Stimulated activated CD8-positive, alpha-beta memory T cell treated with anti-CD3 and anti-CD28 coated beads, Interleukin-7, amount 100 ng/mL, for 24 hours (primary cell): Measurements from ENCODE around the gene NLGN1.

Source experiments
- DNase-seq: peaks from one replicate; pipeline ENCODE4 v3.0.0-alpha.2; 2020; ENCODE audit warnings: low read depth

The NLGN1 gene

DNA sequence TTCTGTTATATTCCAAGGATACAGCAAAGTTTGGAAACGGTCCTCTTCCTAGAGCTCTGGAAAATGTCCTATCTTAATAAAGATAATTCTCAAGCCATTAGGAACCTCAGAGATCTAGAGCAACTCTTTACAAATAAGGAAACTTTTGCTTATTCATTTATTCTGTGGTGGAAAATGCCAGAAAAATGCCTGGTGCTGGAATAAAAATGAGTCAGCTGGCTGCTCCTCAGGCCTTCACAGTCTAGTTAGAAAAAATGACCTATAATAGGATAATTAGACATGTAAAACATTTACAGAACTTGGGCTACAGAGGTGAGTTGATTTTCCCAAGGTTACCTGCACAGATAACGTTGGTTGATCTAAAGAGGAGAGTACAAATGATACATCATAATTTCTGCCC lies 372.5 kb downstream of the NLGN1 start:
- DNase-seq = no peak

GRCh38 chr3:173770796-173771573 lies 373.4 kb downstream of the NLGN1 start:
- no peak for DNase-seq

GRCh38 chr3:173773800-173774199 lies 376.3 kb downstream of the NLGN1 start:
- DNase-seq = no peak

GRCh38 chr3:173774294-173774693 lies 376.8 kb downstream of the NLGN1 start:
- DNase-seq = no peak

GRCh38 chr3:173778251-173778650 lies 380.7 kb downstream of the NLGN1 start:
- no peak for DNase-seq

DNA sequence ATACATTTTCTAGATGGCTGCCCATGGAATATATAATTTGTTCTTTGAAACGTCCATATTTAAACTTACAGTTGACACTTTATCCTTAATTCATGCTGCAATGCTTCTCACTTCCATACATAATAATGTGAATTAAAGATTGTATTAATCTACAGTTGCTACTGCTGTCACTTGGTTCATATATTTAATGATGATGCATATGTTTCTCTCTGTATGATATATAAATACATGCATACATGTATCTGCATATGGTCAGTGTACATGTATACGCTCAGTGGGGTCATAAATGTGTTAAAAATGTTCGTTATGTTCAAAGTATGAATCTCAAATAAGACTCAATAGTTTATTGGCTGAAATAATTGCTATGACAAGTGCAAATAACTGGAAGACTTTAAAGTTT lies 382.5 kb downstream of the NLGN1 start:
- DNase-seq = no peak

GRCh38 chr3:173785004-173785403 lies 387.5 kb downstream of the NLGN1 start:
- no peak for DNase-seq

DNA sequence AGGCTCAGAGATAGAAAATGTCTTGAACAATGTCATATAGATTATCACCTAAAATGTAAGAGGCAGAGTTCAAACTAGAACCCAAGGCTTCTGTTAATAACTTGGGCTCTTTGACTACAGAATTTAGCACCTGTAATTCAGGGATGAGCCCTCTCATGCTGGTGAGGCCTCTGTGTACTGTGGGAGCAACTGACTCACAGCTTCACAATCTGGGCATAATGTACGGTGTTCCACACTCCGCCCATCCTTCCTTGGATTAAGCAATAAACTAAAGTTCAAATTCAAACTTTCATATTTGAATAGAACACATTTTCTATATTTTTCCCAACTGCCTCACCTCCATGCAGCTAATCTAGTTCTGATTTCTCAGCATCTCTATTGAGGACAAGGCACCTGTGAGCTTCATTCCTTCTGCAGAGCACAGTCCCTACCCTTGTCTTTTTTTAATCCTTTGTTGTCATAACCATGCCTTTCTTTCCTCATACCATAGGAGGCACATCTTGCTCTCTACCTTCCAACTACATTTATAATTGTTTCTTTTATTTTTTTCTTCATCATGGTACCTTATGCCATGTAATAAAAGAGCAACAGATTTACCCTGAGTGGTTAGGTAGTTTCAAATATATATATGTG lies 392.1 kb downstream of the NLGN1 start:
- DNase-seq = no peak

GRCh38 chr3:173793963-173794362 lies 396.4 kb downstream of the NLGN1 start:
- no peak for DNase-seq

GRCh38 chr3:173796405-173796804 lies 398.9 kb downstream of the NLGN1 start:
- no peak for DNase-seq

GRCh38 chr3:173796890-173797289 lies 399.3 kb downstream of the NLGN1 start:
- DNase-seq = no peak

DNA sequence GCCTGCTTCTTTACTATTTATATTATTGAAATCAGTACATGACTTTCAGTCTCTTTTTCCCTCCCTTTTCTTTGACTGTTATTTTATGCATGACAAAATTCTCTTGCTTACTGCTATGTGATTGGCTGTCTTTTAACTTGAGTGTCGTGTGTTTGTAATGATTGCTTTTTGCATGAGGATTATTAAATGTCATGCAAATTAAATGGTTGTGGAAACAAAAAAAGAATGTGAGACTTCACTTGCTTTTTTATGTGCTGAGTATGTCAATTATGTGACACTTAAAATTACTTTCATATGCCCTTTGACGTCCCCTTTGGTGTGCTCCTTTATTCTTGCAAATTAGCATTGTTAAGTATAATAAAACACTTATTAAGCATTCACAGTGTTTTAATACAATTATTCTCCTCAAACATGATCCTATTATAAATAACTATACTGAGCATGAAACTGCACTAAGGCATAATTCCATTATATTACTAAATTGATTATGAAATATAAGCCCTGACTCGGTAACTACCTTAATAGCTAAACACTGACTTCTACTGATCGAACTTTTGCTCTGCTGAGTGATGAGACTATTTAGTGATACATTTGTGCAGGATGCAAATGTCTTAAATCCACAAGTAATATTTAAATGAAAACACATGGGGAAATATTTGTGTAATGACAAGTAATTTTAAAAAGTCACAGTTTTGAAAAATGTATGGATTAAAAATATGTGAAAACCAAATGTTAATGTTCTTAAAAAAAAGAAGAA lies 401.7 kb downstream of the NLGN1 start:
- DNase-seq = no peak

GRCh38 chr3:173800154-173800553 lies 402.6 kb downstream of the NLGN1 start:
- DNase-seq = no peak

DNA sequence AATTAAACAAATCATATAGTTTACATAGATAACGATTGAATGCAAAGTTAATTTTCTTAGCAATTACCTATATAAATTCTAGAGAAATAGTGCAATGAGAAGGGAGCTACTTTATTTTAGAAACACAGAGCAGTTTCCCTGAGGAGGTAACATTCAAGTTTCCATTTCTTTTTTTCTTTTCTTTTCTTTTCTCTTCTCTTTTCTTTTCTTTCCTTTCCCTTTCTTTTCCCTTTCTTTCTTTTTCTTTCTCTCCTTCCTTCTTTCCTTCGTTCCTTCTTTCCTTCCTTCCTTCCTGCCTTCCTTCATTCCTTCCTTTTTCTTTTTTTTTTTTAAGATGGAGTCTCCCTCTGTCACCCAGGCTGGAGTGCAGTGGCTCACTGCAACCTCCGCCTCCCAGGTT lies 417.3 kb downstream of the NLGN1 start:
- DNase-seq = no peak

- no peak for DNase-seq
Observed at GRCh38 chr3:173819368-173819767, 421.8 kb downstream of the NLGN1 start.

DNA sequence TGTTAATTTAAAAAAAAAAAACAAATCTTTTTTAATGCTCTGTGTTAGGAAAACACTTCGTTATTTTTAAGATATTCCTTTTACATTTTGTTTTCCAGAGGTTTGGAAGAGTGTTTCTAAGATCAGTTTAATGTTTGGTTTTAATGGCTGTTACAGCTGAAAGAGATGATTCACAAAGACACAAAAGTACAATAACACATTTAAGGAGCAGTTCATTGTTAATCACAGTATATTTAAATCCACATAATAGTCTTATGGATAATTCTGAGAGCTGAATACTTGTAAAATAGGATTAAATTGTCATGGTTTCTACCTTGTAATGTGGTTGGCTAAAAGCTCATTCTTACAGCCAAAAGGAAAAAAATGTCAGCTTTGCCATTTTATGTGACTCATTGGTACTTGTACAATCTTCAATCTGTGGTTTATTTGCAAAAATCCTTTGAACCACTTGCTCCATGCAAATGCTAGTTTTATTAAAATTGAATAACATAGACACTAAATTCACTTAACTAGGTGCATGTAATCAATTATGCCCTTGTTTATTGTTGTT lies 426.4 kb downstream of the NLGN1 start:
- no peak for DNase-seq

DNA sequence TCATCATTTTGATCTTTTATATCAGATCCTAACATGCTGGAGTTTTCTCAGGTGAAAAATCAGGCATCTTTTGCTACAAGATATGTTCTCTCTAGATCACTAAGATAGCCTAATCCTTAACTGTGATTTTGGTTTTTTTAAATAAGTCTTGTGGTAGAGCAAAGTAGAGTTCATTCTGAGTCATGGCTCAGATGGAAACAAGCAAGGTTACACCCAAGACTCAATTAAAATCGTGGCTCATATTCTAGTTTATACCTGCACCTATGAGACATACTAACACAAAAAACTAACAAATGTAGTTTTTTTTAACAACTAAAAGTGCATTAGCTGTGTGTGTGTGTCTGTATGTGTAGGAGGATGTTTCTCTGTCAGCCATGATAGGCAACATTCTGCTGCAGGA lies 428.2 kb downstream of the NLGN1 start:
- DNase-seq = no peak

DNA sequence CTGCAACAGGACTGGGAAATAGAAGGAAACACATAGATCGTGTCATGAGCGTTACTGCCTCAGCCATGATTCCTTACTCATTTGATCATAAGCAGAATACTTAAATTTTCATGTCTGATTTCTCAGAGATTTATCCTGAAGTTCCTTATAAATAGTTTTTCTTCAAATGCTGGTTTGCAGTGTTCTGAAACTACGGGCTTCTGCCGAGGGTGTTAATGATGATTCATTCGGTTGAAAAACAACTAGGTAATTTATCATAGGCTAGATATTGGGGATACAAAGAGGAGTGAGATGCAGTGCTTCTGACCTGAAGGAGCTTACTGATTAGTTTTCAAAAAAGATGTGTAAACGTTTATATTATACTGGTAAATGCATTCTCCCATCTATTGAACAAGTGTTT lies 428.9 kb downstream of the NLGN1 start:
- DNase-seq = no peak

DNA sequence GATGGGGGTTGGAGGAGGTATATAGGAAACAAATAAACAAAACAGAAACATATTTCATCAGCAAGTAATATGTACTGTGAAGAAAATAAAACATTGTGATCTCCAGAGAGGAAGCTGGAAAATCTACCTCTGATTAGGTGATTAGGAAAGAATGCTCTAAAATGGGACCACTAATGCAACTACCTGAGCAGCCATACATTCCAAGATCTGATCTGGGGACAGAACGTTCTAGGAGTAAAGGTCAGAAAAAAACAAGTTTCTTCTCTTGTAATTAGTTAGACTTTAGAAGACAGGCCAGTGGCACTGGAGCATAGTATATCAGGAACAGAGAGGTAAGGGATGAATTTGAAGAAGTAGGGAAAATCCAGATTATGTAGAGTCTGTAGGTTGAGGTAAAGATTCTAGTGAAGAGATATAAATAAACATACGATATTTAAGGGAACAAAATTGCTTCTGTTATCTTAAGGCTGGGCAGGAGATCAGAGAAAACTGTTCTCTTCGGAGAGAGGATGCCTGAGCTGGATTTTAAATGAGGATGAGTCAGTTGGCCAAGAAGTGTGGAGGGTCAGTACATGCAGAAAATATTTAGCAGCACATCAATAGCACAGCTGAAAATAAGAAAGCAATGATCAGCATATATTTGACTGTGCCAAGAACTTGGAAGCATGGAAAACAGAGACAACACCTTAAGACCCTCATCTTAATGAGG lies 429.5 kb downstream of the NLGN1 start:
- no peak for DNase-seq

GRCh38 chr3:173838644-173839043 lies 441.1 kb downstream of the NLGN1 start:
- no peak for DNase-seq

DNA sequence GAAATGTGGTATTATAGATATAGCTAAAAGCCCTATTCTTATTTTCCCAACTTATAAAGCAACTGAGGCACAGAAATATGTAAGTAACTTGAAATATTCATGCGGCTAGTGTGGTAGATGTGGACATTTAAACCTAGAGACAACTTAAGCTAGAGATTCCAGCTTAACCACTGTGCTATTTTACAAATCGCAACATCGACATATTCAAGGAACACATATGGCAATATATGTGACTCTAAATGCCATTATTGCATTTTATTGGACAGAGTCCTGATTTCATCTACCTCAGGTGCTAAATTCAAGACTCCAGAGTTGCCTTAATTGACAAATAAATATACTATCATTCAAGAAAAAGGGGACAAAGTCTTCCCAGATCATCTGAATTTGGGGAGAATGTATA lies 442.3 kb downstream of the NLGN1 start:
- no peak for DNase-seq

- no peak for DNase-seq
Observed at GRCh38 chr3:173841334-173841733, 443.8 kb downstream of the NLGN1 start.
